ENCODE measurements around the gene ILRUN.
"Not testable (repeated sequence)": the region's sequence is repeated elsewhere in the genome, so short reads cannot be mapped to it uniquely, and the experiment has no call there.

The ILRUN gene

DNA sequence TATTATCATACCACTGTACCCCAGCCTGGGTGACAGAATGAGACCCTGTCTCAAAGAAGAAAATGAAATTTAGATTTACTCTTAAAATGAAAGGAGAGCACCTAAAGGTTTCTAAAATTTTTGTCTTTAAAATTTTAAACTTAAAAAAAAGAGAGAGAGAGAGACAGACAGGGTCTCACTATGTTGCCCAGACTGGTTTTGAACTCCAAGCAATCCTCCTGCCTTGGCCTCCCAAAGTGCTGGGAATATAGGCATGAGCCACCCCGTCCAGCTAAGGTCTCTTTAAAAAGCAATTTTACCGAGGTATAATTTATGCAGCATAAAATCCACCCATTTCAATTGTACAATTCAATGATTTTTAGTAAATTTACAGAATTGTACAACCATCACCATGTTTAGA, 33.2 kb downstream of the ILRUN start:
- DNase-seq = no peak

- no peak for DNase-seq
Measured at GRCh38 chr6:34661357-34661756, 35.2 kb downstream of the ILRUN start.

DNA sequence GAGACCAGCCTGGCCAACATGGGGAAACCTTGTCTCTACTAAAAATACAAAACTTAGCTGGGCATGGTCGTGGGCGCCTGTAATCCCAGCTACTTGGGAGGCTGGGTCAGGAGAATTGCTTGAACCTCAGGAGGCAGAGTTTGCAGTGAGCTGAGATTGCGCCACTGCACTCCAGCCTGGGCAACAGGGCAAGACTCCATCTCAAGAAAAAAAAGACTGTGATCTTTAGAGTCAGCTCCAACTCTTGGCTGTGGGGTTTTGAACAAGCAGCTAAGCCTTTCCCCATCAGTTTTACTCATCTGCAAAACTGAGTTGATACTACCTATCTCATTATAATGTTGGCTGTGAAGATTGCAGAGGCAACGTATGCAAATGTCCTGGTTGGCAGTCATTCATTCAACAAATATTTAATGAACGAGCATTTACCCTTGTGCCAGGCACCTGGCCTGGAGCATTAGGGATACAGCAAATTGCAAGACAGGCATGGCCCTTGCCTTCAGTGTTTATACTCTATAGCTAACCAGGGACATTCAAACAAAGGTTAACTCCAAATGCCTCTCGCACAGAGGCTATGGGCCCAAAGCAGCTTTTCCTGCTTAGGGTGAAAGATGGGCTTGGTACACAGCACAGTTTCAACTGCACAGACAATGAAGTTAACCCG, 37.8 kb downstream of the ILRUN start:
- DNase-seq = no peak

- DNase-seq = not testable (repeated sequence)
Measured at GRCh38 chr6:34657979-34658480, 38.5 kb downstream of the ILRUN start.

DNA sequence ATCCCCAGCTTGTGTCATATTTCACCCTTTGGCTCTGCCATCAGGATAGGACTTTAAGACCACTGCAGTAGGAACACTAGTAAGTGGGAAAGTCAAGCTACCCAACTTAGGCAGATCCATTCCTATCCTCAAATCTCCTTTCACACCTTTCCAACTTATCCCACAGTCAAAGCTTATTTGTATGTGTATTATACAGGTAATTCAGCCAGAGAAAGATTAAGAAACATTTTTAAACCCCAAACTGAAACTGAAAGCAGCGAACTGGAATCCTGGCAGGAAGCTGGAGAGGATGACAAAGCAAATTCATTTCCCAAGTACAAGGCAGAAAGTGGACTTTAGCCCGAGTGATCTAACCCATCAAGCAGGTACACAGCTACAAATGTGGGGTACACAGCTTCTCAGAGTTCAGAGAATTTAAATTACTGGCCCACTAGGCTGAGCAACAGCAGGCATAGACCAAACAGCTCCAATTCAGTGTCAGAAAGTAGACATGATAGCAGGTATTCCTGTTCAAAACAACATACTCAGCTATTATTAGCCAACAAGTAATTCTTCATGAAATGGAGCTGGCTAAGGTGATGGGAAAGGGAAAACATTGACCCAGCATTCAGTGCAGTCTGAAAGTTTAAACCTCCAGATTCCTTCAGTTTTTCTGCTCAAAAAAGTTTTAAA, 39.1 kb downstream of the ILRUN start:
- no peak for DNase-seq

DNA sequence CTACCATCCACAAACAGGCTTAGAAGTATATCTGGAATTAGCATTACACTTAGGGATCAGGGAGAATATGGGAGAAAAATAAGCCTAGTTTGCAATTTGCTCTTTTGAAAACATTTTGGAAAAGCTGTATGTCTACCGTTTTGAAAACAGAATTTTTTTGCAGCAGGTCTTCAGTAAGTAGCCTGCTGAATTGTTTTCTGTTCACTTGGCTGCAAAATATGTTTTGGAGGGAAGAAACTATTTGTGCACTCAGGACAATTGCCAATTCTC, 39.6 kb downstream of the ILRUN start:
- no peak for DNase-seq

DNA sequence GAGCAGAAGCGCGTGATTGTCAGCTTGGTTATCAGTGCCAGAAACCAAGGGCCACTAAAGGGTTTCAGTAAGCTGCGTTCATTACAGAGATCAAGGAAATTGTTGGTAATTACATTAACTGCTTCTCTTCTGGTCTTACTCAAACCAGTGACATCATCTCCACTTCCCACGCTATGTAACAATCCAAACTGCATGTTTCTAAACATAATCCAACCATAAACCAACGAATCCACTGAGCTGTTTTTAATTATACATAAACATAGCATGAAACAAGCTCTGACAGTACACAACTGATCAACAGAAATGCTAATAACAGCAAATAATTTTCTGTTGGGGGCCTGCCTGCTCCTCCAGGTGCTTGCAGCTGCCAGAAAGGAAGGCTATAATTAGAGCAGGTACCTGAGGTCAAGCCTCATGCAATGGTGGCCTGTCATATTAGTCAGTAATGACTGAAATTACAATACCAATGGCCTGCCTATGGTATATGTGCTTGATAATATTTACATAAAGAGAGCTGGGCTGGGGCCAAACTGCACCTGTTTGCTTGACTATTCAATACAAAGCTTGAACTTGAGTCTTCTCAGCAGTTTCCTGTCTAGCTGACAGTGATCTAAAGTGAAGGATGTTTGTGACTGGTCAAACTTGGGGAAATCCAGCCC, 40.1 kb downstream of the ILRUN start:
- no peak for DNase-seq

- not testable (repeated sequence) for DNase-seq
Measured at GRCh38 chr6:34655876-34656377, 40.6 kb downstream of the ILRUN start.

GRCh38 chr6:34654061-34654710, 42.4 kb downstream of the ILRUN start:
- no peak for DNase-seq

- DNase-seq = no peak
Measured at GRCh38 chr6:34652263-34652662, 44.3 kb downstream of the ILRUN start.

GRCh38 chr6:34650823-34651222, 45.7 kb downstream of the ILRUN start:
- no peak for DNase-seq

- DNase-seq = not testable (repeated sequence)
Measured at GRCh38 chr6:34650232-34650631, 46.3 kb downstream of the ILRUN start.

GRCh38 chr6:34648806-34649205, 47.8 kb downstream of the ILRUN start:
- DNase-seq = no peak
